GM19238 (cell line): Measurements from ENCODE around the gene PIGL.
"Not testable (repeated sequence)": the region's sequence is repeated elsewhere in the genome, so short reads cannot be mapped to it uniquely, and the experiment has no call there.

ENCODE experiments used
- DNase-seq: peaks from one replicate; pipeline ENCODE4 v3.0.0; 2011; ENCODE audit warnings: low spot score; ENCODE audit not compliant: insufficient read length

Gene PIGL

GRCh38 chr17:16304830-16305229 is 87.8 kb downstream of the PIGL start:
- no peak for DNase-seq

DNA sequence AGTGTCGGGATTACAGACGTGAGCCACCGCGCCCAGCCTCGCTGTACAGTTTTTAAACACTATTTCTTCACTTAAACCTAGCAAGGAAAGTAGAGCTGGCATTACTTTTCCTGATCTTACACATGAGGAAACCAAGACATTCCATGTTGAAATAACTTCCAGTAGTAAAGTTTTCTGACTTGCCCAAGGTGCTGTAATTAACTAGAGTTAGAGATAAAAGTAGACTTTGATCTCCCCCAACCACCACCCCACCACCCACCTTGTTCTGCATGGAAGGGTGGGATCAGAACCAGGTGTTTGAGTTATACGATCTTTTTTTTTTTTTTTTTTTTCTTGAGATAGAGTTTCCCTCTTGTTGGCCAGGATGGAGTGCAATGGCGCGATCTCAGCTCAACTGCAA is 89.2 kb downstream of the PIGL start:
- no peak for DNase-seq

DNA sequence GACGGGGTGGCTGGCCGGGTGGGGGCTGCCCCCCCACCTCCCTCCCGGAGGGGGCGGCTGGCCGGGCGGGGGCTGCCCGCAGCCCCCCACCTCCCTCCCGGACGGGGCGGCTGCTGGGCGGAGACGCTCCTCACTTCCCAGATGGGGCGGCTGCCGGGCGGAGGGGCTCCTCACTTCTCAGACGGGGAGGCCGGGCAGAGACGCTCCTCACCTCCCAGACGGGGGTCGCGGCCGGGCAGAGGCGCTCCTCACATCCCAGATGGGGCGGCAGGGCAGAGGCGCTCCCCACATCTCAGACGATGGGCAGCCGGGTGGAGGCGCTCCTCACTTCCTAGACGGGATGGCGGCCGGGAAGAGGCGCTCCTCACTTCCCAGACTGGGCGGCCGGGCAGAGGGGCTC is 95.1 kb downstream of the PIGL start:
- DNase-seq: not testable (repeated sequence)

DNA sequence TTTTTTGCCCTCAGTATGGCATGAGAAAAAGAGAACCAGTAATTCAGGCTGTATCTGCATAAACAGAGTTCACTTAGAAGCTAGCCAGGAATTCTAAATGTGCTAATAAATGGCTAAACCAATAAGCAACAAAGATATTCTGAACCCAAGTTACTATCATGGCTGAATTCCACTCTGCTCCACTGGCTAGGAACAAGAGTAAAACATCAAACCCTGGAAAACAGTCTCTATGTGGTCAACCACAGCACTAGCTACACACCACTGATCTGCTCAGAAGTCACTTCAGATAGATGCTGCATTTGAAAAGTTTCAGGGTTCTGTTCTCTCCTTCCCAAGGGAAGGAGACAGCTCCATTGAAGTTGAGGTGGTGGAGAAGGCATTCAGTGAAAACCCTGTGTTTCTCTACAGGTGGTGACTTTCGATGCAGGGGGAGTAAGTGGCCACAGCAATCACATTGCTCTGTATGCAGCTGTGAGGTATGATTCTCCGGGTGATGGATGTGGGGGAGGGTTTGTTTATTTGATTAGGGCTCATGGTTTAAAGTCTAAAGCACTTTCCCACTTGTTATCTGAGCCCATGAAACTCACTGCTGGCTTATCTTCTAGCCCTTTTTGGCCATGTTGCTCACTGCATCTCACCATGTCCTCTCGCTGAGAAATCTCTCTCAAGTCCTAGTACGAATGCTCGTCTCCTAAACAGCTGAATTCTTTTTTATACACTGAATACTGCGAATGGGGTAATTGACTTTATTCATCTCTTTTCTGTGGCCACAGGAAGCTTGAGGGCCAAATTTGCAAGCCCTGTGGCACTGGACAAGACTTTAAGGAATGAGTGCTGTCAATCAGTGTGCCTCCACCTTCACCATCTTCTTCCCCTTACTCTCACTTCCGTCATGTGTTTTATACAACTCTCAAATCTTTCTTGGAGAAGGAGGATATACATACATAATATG is 96.4 kb downstream of the PIGL start:
- DNase-seq: no peak

GRCh38 chr17:16314189-16314588 is 97.2 kb downstream of the PIGL start:
- no peak for DNase-seq

DNA sequence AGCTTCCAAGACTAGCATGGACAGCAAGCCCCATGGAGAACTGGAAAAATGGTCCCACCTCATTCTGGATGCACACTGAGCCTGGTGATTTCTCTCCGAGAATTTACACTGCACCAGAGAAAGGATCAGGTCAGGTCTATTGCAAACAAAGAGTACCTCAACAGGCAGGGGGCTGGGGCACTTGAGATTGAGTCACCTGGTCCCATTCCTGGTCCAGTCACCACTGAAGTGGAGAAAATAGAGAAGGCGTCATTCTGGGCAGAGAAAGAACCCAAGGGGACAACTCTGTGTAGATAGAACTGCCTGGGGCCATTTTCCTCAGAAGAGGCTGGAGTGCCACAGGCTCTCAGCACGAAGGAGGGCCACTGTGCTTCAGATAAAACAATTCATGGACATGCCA is 97.8 kb downstream of the PIGL start:
- no peak for DNase-seq

DNA sequence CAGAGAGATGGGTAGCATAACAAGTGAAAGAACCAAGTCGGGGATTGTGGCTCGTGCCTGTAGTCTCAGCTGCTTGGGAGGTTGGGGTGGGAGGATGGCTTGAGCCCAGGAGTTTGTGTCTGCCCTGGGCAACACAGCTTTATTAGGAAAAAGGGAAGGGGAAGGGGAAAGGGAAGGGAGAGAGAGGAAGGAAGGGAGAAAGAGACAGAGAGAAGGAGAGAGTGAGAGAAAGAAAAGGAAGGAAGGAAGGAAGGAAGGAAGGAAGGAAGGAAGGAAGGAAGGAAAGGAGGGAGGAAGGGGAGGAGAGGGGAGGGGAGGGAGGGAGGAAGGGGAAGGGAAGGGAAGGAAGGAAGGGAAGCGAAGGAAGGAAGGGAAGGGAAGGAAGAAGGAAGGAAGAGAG is 103.0 kb downstream of the PIGL start:
- no peak for DNase-seq

- DNase-seq: no peak
Observed at GRCh38 chr17:16322636-16323035, 105.6 kb downstream of the PIGL start.

DNA sequence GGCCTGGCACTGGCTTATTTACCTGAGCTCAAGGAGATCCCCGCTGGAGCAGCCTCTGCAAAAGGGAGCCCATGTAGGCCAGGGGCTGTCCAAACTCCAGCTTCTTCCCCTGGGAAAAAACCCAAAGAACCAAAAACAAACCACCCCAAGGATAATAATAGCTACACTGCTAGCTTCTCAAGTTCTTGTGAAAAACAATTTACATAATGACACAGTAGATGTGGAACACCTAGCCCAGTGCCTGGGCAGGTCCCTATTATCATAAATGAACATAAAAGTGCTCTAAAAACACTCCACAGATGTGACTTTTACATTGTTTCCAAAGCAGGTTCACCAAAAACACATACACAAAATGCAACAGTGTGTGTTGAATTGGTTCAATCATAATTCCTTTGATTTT is 109.0 kb downstream of the PIGL start:
- DNase-seq: no peak

- DNase-seq: no peak
Observed at GRCh38 chr17:16327018-16327417, 110.0 kb downstream of the PIGL start.

DNA sequence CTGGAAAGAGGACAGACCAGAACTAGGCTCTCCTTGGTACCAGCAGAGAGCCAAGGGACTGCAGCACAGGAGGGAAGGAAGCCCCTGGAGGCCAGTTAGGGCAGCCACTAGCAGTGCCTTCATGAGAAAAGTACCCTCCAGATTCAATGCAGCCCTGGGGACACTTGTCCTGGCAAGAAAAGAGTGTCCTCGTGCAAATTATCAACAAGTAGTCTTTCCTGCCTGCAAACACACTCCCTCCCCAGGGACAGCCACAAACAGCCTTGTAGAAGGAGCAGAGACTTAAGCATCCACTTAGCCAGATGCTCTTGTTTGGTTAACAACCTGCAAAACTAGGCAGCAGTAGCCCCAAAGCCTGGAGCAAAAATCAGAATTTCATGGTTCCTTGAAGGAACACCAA is 112.0 kb downstream of the PIGL start:
- DNase-seq: no peak

- no peak for DNase-seq
Observed at GRCh38 chr17:16329519-16330271, 112.7 kb downstream of the PIGL start.

- no peak for DNase-seq
Observed at GRCh38 chr17:16338391-16338790, 121.4 kb downstream of the PIGL start.

GRCh38 chr17:16339402-16339801 is 122.4 kb downstream of the PIGL start:
- DNase-seq: no peak

DNA sequence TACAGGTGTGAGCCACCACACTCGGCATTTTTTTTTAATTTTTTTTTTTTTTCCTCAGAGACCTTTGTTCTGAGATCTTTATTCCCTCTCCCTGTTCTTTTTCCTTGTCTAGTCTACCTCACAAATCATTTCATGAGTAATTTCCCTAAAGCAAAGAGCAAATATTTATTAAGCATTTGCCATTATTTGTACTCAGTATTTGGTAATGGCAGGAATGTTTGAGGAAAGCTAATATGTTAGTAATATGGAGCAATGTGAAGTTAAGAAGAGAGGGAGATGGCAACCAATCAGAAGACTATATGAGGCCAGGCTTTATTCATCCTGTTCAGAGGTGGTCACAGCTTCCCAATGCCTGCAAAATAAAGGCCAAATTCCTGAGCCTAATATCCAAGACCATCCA is 122.9 kb downstream of the PIGL start:
- no peak for DNase-seq

DNA sequence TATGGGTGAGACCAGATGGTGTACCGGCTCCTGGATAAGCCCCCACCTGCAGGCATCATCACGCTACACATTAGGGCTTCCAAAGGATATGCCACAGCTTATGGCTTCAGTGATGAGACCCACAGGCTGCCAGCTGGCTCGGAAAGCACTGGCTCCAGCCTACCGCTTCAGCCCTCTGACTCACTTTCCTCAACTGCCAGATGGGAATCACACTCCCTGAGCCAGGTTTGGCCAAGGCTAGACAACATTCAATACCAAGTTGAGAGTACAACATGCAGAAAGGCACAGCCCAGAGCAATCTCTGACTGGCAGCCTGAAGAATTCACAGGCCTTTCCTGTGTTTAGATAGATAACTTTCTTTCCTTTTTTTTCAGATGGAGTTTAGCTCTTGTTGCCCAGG is 126.0 kb downstream of the PIGL start:
- no peak for DNase-seq

DNA sequence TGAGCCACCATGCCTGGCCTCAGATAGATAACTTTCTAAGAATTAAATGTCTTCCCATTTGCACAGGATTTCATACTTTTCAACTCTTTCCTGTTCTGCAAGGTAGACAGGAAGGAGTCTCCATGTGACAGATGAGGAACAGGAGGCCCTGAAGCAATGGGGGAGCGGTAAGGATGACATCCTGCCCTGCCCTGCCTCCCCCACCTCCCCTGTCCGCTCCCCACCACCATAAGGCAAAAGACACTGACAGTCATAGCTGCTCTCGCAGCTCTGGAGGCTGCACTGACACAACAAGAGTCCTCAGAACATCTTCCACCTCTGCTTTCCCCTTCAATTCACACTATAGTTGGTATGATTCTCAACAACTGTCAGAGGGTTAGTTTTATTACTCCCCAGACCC is 126.6 kb downstream of the PIGL start:
- DNase-seq: no peak

DNA sequence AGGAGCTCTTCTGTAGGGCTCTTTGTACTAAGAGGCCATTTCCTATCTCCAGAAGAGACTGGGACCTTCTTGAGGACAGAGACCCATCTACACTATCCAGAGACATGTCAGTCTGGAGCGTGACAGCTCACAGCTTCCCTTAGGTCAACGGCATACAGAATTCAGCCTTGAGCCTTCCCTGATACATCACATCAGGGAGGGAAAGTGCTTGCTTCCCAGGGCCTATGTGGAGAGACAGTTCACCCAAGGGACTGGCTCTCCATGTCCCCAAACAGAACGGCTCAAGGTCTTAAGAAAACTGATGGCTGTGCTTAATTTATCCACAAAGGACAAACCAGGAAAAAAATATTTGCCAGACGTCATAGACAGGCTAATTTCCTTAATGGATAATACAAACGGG is 128.6 kb downstream of the PIGL start:
- no peak for DNase-seq

DNA sequence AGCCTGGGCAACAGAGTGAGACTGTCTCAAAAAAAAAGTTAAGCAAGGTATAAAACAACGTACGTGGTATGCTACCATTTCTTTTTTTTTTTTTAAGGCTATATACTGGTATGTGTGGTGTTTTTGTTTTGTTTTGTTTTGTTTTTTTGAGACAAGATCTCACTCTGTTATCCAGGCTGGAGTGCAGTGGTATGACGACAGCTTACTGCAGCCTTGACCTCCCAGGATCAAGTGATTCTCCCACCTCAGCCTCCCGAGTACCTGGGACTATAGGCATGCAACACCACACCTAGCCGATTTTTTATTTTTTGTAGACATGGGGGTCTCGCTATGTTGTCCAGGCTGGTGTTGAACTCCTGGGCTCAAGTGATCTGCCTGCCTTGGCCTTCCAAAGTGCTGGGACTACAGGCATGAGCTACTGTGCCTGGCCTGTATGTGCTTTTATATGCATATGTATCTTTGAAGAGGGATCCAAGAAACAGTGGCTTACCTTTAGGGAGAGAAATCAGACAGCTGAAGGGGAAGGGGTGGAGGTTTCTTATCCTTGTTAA is 129.8 kb downstream of the PIGL start:
- DNase-seq: no peak

DNA sequence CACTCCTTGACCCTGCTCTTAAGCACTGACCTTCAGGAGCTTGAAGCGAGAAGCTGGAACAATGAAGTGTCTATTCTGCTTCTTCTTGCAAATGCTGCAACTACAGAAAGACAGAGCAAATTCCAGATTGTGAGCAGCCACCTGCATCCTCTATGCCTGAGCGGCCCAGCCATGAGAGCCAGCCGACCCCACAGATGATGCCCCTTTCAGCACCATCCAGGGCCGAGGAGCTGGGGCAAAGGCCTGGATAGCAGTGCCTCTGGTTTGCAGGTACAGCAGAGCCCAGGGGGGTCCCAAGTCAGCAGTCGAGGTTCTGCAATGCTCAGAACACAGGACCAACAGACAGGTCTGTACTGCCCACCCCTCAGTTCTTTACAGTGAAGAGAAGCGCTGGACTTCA is 131.6 kb downstream of the PIGL start:
- DNase-seq: no peak

DNA sequence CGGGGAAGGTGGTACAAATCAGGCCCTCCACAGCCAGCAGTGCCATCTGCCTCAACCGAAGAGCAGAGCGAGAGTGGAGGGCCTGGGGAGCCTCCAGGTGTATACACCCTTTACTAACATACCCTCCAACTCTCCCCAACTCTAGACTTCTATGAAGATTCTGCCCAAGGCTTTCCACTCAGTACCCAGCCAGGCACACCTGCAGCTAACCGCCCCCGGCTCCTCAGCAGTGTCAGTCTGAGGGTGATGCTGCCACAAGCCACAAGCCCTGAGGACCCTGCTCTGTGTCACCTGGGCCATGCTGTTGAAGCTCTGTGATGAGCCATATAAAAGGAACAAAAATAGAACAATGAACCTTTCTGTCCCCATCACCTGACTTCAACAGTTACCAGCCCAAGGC is 132.4 kb downstream of the PIGL start:
- no peak for DNase-seq

DNA sequence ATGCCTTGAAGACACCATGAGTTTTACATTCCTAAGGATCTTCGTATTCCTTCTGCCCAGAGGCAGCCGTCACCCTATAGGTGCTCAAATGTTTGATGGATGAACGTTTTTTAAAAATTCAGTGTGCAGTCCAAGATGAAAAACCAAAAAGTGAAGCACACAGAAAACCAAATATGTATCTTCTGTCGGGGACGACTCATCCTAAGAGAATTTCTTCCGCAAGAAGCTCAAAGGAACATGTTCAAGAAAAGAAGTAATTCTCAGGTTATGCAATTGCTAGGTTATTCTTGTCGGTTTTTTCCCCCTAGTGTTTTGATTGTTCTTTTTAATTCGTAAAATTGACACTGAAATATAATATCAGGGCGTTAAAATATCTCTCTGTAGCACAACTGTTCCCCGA is 134.8 kb downstream of the PIGL start:
- DNase-seq: no peak
